Activated CD4-positive, alpha-beta T cell treated with anti-CD3 and anti-CD28 coated beads for 24 hours (primary cell): ENCODE measurements around the gene MRPL21.

ENCODE experiments used
- DNase-seq, 2 donors: peaks; one replicate each; pipeline ENCODE4 v3.0.0-alpha.2; 2020; ENCODE audit warnings: low read depth in 2 of 2

The MRPL21 gene

DNA sequence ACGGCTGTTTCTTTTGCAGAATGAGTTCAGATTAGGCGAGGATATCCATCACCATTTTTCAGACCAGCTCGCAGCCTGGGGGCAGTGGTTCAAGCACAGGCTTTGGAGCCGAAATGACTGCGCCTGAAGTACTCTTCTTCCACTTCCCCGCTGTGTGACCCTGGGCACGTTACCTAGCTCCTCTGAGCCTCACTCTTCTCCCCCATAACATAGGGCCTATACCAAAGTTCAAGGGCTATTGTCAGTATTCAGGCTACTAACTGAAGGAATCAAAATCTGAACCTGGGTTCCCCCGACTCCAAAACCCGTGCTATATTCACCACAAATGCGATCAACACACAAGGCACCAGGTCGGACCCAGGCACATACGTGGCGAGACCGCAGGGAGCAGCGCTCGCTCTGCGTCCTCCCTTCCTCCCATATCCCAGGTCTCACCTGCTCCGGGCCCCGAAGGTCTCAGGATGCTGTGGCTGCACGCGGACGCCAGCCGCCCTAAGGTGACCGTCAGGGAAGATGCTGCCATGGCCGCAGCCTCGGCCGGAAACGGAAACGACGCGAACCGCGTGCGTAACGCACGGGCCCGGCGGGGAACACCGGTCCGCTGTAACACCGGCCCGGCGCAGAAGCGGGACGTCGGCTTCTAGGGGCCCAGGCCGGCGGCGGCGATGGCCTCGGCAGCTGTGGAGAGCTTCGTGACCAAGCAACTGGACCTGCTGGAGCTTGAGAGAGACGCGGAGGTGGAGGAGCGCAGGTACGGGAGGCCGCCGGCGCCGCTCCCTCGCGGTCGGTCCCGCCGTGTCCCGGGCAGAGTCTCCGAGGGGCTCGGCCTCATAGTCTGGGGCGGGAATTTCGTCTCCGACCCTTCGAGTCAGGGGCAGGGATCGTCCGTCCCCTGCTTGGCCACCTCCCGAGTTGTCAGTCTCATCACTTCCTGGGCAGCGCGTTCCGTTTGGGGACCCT is at the start of gene MRPL21, which contains the start of gene IGHMBP2:
Gene MRPL21, minus strand, starts transcription at position 545 of the 960 bp plus-strand sequence. Its CDS starts 22 bp downstream, at position 523.
Gene IGHMBP2, plus strand, starts transcription at position 604 of the 960 bp plus-strand sequence. Its CDS starts 62 bp downstream, at position 666.
- peak; percentile 73 to 79 for DNase-seq

DNA sequence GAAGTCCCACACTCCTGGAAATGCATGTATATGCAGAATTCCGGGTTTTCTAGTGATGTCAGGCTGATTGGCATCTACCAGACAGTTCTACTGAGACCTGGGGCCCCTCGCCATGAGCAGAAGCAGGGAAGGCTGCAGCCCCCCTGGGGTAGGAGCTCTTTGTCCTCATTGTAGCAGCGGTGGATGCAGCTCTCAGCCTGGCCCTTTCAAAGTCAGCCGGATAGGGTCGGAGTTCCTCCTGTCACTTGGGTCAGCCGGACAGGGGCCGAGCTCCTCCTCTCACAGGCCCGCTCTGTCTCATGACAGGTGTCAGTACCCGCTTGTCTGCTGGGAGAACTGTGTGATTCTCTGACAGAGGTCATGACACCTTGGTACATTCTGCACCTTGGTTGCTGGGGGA is 47.1 kb upstream of the MRPL21 start:
- no peak for DNase-seq

DNA sequence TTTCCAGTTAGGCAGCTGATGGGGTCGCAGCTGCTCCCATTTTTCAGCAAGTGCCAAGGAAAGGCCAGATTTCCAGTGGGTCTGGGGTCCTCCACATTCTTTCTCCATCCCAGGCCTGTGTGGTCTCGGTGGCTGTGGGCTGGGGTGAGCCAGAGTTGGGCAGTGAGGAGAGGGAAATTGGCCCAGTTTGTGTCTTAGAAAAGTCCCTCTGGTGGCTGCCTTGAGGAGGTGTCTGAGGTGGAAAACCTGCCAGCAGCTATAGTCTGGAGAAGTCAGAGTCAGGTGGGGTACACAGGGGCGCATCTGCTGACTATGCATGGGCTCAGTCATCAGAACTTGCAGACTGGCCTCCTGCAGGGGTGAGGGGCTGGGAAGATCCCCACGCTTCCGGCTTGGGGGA is 46.6 kb upstream of the MRPL21 start:
- no peak for DNase-seq

DNA sequence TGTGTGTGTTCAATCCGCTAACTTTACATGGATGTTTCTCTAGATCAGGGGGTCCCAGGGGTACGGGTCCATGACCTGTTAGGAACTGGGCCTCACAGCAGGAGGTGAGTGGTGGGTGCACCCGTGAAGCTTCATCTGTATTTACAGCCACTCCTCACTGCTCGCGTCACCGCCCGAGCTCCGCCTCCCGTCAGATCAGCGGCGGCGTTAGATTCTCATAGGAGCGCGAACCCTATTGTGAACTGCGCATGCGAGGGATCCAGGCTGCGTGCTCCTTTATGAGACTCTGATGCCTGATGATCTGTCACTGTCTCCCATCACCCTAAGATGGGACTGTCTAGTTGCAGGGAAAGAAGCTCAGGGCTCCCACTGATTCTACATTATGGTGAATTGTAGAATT is 45.3 kb upstream of the MRPL21 start:
- no peak for DNase-seq

DNA sequence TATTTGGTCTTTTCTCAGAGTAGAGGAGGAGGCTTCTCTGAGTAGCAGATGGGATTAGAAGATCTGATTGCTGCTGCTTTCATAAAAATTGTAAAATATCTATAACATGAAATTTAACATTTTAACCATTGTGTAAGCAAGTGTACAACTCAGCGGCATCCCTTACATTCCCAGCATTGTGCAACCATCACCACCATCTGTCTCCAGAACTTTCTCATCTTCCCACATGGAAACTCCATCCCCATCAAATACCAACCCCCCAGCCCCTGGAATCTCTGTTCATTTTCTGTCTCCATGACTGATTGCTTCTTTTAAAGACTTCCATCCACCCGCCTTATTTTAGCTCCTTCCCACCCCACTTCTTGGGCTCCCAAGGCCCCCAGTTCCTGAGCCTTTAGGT is 44.9 kb upstream of the MRPL21 start:
- no peak for DNase-seq

DNA sequence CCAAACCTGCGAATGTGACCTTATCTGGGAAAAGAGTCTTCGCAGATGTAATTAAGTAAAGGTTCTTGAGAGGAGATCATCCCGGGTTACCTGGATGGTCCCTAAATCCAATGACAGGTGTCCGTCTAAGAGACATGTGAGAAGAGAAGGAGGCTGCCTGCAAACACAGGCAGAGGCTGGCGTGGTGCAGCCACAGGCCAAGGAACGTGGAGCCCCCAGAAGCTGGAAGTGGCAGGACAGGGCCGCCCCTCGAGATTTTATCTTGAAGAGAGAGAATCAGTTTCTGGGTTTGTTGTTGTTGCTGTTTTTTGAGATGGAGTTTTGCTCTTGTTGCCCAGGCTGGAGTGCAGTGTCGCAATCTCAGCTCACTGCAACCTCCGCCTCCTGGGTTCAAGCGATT is 43.5 kb upstream of the MRPL21 start:
- DNase-seq: no peak

DNA sequence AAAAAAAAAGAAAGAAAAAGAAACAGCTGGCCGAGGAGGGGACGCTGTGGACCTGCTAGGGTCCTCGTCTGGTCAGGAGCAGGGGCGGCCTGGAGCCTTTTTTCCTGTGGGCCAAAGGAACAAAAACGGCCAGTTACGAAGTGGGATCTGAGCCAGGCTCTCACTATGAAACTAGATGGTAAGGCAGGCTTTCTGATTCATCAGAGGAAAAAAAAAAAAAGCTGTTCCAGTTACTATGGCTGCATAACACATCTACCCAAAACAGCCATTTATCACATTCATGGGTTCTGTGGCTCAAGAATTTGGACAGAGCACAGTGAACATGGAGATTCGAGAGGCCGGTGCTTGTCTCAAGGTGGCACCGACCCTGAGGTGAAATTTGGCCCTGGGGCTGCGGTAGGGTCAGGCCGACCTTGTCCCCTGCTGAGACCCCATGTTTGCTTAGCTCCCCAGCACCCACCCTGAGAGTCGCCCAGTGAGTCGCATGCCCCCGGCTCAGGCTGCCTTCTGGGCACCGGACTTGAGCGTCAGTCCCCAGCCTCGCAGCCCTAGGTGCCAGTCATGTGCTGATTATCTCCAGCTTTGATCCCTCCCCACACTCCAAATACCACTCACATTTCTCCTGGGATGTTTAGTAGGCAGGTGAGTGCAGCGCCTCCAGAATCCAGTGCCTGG is 42.9 kb upstream of the MRPL21 start:
- DNase-seq: no peak

DNA sequence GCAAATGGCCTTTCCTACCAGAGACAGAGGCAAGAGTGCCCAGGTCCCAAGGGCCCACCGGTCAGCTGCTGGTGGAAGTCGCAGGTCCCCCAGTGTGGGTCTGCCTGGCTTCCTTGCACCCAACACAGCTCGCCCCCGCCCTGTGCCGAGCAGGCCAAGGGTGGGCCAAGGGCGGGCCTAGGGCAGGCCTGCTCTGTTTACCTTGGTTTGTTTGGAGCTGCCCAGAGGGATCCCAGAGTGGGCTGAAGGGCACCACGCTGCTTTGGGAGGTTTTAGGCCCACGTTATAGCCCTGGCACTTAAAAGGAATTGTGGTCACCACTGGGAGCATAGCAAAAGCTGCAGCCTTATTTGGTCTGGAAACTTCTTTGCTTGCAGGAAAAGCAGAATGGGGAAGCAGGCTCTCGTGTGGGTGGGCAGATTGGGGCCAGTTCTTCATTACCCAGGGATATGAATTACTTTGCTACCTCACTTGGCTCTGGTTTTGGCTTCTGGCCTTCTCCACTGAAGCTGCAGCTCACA is 39.2 kb upstream of the MRPL21 start:
- DNase-seq: no peak

DNA sequence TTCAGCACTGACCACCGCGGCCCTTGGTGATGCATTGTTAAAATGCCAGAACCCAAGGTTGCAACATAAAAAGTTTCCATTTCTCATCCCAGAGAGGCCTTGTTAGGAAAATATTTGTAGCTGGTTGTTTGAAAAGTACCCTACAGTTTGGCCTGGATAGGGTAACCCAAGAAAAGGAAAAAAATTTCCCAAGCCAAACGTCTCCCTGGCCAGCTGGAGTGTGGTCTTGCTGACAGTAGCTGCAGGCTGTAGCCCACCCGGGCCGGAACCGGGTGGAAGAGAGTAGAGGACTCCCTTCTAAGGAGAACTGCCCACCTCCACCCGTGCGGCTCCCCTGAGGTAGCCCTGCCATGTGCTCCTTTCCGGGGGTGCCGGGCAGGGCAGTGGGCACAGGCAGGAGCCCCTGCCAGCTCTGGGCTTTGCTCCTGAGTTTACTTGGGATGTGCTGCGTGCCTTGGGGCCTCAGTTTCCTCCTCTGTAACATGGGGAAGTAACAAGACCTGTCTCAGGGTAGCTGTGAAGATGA is 38.5 kb upstream of the MRPL21 start:
- DNase-seq: no peak

DNA sequence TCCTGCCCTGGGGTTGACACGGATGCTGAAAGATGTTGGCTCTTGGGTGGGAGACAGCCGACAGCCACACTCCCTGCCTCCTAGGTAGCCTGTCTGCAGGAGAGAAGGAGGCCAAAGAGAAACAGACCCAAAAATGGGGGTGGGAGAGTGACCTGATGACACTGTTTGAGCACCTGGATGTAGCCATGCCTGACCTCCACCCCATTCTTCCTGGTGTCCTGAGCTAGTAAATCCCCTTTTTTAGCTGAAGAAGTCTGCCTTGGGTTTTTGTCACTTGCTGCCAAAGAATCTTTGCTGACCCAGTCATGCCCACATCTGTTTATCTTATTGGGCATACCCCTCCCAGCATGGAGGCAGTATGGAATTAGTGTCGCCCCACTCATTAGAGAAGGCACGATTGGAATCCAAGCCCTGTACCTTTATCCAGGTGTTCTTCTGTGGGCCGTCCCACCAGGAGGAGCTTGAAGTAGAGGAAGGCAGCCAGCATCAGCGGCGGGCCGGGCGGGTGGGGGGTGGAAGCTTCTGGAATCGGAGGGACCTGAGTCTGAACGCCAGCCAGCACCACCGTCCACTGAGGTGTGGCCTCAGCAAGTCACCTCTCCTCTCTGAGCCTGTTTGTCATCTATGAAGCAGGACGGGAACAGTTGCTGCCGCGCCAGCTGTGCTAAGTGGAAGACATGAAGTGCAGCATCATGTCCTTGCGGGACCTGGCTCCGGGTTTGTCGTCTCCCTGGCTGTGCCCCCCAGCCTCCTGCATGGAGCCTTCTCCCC is 37.9 kb upstream of the MRPL21 start:
- DNase-seq: no peak

DNA sequence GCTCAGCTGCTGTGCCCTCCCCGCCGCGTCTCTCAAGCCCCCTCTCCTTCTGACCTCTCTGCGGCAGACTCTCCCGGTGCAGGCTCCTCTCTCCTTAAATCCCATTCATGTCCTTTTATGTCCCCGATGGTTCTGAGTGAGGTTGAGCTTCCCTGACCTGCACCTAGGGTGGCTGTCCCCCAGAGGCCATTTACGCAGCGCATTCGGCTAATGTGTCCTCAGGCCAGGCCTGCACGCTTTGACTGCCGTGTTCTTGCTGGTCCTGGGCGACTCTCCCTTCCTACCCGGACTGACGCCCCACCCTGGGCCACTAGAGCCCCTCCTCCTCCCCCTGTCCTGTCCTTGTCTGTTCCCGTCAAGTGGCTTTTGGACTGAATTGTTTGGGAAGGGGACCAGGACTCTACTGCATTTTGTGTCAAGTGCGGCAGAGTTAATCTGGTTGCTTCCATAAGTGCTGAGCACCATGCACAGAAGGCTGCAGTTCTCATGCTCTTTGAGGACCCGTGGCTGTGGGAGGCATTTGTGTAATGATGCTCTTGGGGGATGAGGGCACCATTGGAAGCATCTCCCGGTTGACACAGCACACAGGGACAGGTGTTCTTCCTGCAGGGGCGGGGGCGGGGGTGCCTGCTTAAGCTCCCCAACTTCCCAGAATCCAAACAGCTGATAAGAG is 37.2 kb upstream of the MRPL21 start:
- DNase-seq: no peak

DNA sequence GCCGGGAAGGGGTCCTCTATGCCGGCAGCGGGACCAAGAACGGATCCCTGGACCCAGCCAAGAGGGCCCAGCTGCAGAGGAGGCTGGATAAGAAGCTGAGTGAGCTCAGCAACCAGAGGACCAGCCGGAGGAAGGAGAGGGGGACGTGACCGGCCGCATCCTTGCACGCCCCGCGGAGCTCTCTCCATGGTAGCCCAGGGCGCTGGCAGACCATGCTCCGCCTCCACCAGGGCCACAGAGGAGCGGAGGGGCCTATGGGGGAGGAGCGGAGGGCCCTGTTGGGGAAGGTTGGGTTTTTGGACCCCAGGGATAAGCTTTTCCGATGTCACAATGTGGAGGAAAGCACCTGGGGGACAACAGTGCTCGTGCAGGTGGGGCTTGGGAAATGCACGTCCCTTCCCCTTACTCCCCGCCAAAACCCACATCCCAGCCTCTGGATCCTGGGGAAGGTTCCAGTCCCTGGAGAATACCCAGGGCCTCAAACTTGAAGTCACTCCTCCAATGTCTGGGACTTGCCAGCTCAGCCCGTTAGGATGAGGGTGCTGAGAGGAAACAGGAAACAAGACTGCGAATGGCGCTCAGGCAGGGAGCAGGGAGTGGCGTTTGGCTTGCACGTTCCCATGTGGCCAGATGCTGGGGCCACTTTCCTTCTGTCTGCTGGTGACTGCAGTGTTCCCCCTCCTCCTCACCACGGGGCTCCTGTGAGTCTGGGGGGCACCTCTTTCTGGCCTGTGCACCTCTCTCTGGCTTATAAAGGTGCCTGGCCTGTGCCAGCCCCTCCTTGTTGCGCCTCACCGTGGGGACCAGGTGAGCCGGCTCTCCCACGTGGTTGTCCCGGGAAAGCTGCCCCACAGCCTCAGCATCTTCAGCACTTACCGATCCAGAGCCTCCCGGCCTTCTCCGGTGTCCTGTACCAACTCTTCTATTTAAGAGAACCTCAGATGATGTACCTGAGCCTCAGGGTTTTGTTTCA is 36.2 kb upstream of the MRPL21 start:
- no peak for DNase-seq

DNA sequence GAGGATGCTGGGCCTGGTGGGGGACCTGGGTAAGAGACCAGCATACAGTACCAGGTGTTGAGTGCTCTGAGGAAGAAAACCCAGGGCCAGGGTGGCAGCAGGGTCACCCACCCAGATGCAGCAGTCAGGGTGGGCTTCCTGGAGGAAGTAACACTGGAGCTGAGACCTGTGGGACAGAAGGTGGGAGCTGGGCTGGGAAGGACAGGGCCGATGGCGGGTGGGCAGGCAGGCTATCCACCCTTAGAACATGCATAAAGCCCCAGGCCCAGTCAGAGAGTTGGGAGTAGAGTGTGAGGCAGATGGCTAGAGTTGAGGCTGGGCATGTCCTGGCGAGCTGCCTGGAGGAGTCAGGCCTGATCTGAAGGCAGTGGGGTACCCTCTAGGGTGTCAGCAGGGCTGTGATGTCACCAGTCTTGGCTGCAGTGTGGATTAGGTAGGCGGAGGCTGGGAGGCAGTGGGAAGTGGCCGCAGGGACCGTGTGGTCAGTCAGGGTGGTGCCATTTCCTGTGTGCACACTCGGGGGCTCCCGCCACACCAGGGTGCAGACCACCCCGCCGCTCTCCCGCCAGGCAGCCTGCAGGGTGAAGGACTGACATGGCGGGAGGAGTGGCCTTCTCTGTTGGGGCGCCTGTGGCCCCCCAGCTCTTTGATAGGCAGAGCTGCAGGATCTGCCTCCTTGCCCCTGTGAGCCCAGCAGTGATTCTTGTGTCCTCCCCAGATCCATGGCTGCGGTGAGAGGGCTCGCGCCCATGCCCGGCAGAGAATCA is 35.4 kb upstream of the MRPL21 start:
- no peak for DNase-seq

DNA sequence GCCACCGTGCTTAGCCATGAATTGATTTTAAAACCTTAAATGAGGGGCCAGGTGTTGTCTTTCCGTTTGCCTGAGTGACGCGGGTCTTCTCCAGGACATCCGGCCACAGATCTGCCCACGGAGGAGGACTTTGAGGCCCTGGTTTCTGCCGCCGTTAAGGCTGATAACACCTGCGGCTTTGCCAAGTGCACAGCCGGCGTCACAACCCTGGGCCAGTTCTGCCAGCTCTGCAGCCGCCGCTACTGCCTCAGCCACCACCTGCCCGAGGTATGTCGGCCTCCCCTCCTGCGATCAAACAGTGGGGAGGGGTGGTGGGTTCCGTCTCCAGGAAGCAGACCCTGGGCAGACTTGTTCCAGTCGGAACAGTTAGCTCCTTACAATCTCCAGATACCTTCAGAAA is 34.5 kb upstream of the MRPL21 start:
- no peak for DNase-seq

DNA sequence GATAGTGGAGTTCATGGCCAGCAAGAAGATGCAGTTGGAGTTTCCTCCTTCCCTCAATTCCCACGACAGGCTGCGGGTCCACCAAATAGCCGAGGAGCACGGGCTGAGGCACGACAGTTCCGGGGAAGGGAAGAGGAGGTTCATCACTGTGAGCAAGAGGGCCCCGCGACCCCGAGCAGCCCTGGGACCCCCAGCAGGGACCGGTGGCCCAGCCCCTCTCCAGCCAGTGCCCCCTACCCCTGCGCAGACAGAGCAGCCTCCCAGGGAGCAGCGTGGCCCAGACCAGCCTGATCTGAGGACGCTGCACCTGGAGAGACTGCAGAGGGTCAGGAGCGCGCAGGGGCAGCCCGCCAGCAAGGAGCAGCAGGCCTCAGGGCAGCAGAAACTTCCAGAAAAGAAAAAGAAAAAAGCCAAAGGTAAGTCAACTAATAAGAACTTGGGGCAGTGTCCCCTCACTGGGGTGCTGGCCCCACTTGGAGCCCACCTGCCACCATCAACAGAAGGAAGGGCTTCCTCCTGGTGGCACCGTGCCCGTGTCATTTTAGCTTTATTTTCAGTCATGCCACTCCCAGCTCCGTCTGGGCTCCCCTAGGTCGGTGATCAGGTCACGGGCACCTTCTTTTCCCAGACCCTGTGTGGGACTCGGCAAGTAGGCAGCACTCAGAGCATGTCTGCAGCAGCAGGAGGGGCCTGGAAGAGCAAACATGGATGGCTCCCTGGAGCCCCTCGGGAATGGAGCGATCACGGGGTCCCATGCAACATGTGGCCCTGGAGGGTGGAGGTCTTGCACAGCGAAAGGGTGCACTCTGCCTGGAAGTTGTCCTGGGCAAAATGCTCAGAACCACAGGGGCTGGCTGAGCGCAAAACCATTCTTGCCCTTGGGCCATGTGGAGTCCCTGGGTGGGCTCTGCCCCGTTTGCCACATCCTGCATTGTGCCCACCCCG is 33.3 kb upstream of the MRPL21 start:
- no peak for DNase-seq

DNA sequence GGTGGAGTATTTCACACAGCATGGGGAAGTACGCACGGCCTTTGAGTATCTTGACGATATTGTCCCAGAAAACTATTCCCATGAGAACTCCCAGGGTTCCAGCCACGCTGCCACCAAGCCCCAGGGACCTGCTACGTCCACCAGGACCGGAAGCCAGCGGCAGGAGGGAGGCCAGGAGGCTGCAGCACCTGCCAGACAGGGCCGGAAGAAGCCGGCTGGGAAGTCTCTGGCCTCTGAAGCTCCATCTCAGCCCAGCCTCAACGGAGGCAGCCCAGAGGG is 32.7 kb upstream of the MRPL21 start:
- no peak for DNase-seq

DNA sequence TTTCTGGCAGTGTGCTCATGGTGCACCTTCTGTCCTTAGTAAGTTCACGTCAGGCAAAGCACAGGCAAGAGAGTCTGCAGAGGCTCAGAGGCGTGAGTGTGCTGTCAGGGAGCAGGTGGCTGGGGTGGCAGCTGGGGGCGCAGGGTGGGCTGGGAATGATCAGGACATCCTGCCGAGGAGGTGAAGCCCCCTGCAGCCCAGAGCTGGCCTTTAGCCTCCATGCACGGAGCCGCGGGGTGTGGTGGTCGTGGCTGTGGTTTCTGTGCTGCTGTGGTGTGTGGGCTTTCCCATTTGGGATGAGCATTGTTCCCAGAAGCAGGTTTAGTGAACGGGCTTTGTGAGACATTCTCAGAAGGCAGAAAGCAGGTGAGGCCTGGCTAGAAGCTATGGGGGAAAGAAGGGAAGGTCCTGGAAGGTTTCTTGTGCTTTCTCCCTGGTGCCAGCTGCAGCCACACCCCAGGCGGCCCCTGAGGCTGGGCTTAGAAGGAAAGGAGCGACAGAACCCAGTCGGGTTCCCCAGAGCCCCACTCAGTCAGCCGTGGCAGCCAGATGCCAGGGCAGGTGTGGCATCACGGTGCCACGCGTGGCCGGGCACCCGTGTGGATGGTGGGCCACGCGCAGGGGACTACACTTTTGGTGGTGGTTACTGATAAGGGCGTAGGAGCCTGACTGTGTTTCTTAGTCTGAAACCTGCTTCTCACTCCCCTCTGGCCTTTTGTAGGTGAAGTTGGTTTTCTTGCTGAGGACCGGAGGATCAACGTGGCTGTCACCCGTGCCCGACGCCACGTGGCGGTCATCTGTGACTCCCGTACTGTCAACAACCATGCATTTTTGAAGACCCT is 32.1 kb upstream of the MRPL21 start:
- DNase-seq: no peak
